Measurements from ENCODE around the gene LYRM4.

The LYRM4 gene

DNA sequence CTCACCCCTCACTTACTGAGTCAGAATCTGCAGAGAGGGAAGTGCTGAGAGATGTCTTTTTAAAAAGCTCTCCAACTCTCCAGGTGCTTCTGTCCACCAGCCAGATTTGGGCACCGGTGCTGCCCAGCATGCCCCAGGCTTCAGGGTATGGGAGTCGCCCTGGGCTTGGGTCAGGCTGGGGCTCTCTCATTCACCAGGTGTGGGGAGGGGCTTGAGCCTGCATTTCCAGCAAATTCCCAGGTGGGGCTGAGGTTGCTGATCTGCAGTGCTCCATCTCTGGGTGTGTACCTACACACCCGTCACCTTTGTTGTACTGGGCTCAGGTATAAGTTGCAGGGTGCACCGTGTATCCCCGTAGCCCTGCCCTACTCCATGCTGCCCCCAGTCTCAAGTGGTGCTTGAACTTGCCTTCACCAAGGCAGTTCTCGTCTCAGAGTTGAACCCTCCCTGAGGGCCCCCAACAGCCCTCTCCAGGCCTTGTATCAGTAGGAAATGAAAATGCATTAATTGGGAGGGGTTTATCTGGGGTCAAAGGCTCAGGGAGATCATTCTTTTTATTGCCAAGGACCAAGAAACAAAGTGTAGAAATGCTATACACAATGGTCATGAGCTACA is 152.1 kb downstream of the LYRM4 start:
- TF ChIP-seq, protein P1, sequence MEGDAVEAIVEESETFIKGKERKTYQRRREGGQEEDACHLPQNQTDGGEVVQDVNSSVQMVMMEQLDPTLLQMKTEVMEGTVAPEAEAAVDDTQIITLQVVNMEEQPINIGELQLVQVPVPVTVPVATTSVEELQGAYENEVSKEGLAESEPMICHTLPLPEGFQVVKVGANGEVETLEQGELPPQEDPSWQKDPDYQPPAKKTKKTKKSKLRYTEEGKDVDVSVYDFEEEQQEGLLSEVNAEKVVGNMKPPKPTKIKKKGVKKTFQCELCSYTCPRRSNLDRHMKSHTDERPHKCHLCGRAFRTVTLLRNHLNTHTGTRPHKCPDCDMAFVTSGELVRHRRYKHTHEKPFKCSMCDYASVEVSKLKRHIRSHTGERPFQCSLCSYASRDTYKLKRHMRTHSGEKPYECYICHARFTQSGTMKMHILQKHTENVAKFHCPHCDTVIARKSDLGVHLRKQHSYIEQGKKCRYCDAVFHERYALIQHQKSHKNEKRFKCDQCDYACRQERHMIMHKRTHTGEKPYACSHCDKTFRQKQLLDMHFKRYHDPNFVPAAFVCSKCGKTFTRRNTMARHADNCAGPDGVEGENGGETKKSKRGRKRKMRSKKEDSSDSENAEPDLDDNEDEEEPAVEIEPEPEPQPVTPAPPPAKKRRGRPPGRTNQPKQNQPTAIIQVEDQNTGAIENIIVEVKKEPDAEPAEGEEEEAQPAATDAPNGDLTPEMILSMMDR (IDR thresholded peaks at IDR 0.05; ENCODE audit: insufficient read depth, low read length, poor library complexity, severe bottlenecking): no peak
- TF ChIP-seq EZH2phosphoT487 (conservative IDR thresholded peaks at IDR 0.05; ENCODE audit: low read length): no peak
- Histone ChIP-seq H3K36me3 (ENCODE audit: low read length) (no peaks in the 10 kb centered on the region), H4K20me1 (ENCODE audit: low read depth, low read length) (no peaks in the 10 kb centered on the region), H3K4me3 (ENCODE audit: insufficient read depth, low read length, poor library complexity, severe bottlenecking) (no peak overlapping the region), H3K4me2 (ENCODE audit: low read depth, low read length, poor library complexity, severe bottlenecking) (no peak overlapping the region), H2AFZ (ENCODE audit: low read depth, low read length, severe bottlenecking) (no peak overlapping the region), H3K9me2 (replicated peaks; ENCODE audit: insufficient read depth, low read length) (no peaks in the 10 kb centered on the region), H3K27me3 (ENCODE audit: low read length) (no peaks in the 10 kb centered on the region), H3F3A (ENCODE audit: insufficient read depth) (no peaks in the 10 kb centered on the region), H3K79me2 (ENCODE audit: insufficient read depth, low read length) (no peaks in the 10 kb centered on the region), H3K9me3 (ENCODE audit: insufficient read depth, low read length) (no peaks in the 10 kb centered on the region), H3K9ac (ENCODE audit: low read length) (no peak overlapping the region), H3K27ac (ENCODE audit: low read depth, low read length) (no peak overlapping the region)

DNA sequence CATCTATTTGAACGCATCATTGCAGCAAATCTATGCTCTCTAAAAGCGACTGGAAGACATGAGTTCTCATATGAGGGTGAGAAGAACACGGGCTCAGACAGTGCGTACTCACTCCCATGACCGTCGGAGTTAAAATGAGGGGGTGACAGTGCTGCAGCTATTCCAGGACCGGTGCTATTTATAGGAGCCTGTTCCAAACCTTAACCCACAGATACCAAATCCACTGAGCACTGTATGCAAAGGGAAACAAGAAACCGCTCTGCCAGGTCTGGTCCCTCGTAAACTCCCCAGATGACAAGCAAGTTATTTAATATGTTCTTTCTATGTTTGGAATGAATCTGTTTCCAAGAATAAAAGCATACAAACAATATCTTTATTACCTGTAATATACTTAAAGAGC is 152.7 kb downstream of the LYRM4 start:
- no peaks in the 10 kb centered on the region for H3K9me2 ChIP-seq (replicated peaks; ENCODE audit: insufficient read depth, low read length)
- TF ChIP-seq, protein P1 (IDR thresholded peaks at IDR 0.05; ENCODE audit: insufficient read depth, low read length, poor library complexity, severe bottlenecking): no peak
- no peak for TF ChIP-seq EZH2phosphoT487 (conservative IDR thresholded peaks at IDR 0.05; ENCODE audit: low read length)
- H4K20me1 ChIP-seq (ENCODE audit: low read depth, low read length): no peaks in the 10 kb centered on the region
- H3K79me2 ChIP-seq (ENCODE audit: insufficient read depth, low read length): no peaks in the 10 kb centered on the region
- no peaks in the 10 kb centered on the region for H3K27me3 ChIP-seq (ENCODE audit: low read length)
- H3K9me3 ChIP-seq (ENCODE audit: insufficient read depth, low read length): no peaks in the 10 kb centered on the region
- H3K9ac ChIP-seq (ENCODE audit: low read length): no peak overlapping the region
- no peaks in the 10 kb centered on the region for H3F3A ChIP-seq (ENCODE audit: insufficient read depth)
- no peak overlapping the region for H3K4me3 ChIP-seq (ENCODE audit: insufficient read depth, low read length, poor library complexity, severe bottlenecking)
- H3K36me3 ChIP-seq (ENCODE audit: low read length): no peaks in the 10 kb centered on the region
- no peak overlapping the region for H3K4me2 ChIP-seq (ENCODE audit: low read depth, low read length, poor library complexity, severe bottlenecking)
- H3K27ac ChIP-seq (ENCODE audit: low read depth, low read length): no peak overlapping the region
- H2AFZ ChIP-seq (ENCODE audit: low read depth, low read length, severe bottlenecking): no peak overlapping the region

DNA sequence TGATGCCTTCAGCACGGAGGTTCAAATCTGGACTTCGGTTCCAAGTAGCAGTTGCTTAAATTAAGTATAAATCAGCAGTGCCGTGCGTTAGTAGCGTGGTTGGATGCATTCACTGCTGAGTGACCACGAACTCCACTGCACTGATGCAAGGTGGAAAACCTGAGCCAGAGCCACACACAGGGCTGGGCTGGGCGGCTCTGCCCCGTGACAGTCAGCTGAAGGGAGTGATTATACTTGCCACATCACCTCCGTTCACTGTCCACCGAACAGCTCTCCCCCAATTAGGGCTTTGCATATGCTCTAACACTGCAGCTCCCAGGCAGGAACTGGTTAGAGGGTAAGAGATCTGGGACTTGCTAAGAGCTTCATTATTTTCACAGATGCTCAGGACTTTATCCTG is 153.4 kb downstream of the LYRM4 start:
- Histone ChIP-seq H3K79me2 (ENCODE audit: insufficient read depth, low read length) (no peaks in the 10 kb centered on the region), H4K20me1 (ENCODE audit: low read depth, low read length) (no peaks in the 10 kb centered on the region), H3K9me2 (replicated peaks; ENCODE audit: insufficient read depth, low read length) (no peaks in the 10 kb centered on the region), H3K36me3 (ENCODE audit: low read length) (no peaks in the 10 kb centered on the region), H3K9ac (ENCODE audit: low read length) (no peak overlapping the region), H3K27ac (ENCODE audit: low read depth, low read length) (no peak overlapping the region), H3K27me3 (ENCODE audit: low read length) (no peaks in the 10 kb centered on the region), H2AFZ (ENCODE audit: low read depth, low read length, severe bottlenecking) (no peak overlapping the region), H3F3A (ENCODE audit: insufficient read depth) (no peaks in the 10 kb centered on the region), H3K4me3 (ENCODE audit: insufficient read depth, low read length, poor library complexity, severe bottlenecking) (no peak overlapping the region), H3K9me3 (ENCODE audit: insufficient read depth, low read length) (no peaks in the 10 kb centered on the region), H3K4me2 (ENCODE audit: low read depth, low read length, poor library complexity, severe bottlenecking) (no peak overlapping the region)
- TF ChIP-seq, protein P1 (IDR thresholded peaks at IDR 0.05; ENCODE audit: insufficient read depth, low read length, poor library complexity, severe bottlenecking): no peak
- TF ChIP-seq EZH2phosphoT487 (conservative IDR thresholded peaks at IDR 0.05; ENCODE audit: low read length): no peak

Data from SU-DHL-6 (cell line).